ENCODE data around the gene OMG.

Gene OMG

DNA sequence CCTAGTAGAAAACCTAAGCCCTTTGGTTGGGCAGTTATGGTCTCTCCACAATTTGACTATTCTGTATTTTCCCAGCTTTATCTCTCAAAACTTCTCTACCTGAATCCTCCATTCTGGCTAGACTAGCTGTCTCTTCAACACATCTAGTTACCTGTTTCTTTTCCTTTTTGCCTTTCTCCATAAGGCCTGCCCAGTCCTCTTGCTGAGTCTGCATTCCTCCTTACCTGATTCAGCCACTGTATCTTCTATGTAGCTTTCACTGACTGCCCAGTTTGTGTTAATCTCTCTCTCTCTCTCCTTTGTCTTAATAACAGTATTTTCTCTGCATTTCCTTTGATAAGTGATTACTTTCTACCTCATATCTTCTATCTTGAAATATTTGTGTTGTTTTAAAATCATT, 26.5 kb upstream of the OMG start:
- H3K4me3 ChIP-seq (ENCODE audit: low read length): no peak overlapping the region
- TF ChIP-seq, protein P1, sequence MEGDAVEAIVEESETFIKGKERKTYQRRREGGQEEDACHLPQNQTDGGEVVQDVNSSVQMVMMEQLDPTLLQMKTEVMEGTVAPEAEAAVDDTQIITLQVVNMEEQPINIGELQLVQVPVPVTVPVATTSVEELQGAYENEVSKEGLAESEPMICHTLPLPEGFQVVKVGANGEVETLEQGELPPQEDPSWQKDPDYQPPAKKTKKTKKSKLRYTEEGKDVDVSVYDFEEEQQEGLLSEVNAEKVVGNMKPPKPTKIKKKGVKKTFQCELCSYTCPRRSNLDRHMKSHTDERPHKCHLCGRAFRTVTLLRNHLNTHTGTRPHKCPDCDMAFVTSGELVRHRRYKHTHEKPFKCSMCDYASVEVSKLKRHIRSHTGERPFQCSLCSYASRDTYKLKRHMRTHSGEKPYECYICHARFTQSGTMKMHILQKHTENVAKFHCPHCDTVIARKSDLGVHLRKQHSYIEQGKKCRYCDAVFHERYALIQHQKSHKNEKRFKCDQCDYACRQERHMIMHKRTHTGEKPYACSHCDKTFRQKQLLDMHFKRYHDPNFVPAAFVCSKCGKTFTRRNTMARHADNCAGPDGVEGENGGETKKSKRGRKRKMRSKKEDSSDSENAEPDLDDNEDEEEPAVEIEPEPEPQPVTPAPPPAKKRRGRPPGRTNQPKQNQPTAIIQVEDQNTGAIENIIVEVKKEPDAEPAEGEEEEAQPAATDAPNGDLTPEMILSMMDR (conservative IDR thresholded peaks at IDR 0.05; ENCODE audit: low read length): no peak
- no peak for DNase-seq (ENCODE audit: low read depth)

DNA sequence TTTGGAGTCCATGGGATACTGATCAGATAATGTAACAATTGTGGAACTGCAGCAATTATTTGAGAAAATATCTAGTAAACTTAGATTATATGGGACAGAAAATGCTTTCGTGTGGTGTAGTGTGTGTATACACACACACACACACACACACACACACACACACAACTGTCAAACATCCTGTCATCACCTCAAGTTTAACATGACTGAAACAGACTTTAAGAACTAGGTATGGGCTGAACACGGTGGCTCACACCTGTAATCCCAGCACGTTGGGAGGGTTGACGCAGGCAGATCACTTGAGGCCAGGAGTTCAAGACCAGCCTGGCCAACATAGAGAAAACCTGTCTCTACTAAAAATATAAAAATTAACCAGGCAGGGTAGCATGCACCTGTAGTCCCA, 24.9 kb upstream of the OMG start:
- TF ChIP-seq, protein P1 (conservative IDR thresholded peaks at IDR 0.05; ENCODE audit: low read length): no peak
- no peak overlapping the region for H3K4me3 ChIP-seq (ENCODE audit: low read length)
- DNase-seq (ENCODE audit: low read depth): no peak

DNA sequence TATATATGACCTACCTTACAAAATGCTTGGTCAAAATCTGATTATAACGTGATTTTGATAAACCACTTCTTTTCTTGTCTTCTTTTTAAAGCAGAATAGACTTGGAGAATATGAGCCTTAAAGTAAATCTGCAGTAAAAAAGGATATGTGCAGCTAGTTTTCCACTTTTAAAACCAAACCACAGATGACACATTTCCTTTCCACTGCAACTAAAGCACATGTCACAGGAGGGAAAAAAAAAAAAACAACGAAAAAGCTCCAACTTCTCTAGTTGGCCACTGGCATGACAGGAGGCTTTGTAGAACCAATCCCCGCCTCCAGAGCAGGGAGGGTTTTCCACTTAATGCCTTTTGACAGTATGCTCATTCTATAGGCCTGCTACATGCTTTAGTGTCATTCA, 24.4 kb upstream of the OMG start, which contains the start of gene EVI2A:
Gene EVI2A (minus strand): TSS at position 142 of the 400 bp plus-strand sequence. CDS start 2,609 bp downstream, outside the sequence.
- DNase-seq (ENCODE audit: low read depth): peak; percentile 70
- no peak within 1 kb of the TSS for H3K4me3 ChIP-seq (ENCODE audit: low read length)
- TF ChIP-seq, protein P1 (conservative IDR thresholded peaks at IDR 0.05; ENCODE audit: low read length): no peak

DNA sequence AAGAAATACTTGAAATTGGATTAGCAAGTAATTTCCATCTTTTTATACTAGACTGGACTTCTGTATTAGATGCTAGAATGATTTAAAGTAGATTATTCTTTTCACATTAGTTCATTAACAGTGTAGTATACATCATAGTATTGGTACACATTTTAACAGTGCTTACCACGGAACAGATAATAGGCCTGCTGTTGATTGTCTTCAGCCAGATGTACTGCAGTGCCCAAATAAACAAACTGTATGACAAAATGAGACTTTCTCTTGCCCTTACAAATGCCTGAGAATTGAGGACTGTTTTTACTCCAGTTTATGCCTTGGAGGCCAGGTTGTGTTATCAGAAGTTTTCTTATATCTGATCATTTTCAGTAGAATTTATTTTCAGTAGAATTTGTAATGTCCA, 23.8 kb upstream of the OMG start:
- no peak overlapping the region for H3K4me3 ChIP-seq (ENCODE audit: low read length)
- DNase-seq (ENCODE audit: low read depth): peak; percentile 13

DNA sequence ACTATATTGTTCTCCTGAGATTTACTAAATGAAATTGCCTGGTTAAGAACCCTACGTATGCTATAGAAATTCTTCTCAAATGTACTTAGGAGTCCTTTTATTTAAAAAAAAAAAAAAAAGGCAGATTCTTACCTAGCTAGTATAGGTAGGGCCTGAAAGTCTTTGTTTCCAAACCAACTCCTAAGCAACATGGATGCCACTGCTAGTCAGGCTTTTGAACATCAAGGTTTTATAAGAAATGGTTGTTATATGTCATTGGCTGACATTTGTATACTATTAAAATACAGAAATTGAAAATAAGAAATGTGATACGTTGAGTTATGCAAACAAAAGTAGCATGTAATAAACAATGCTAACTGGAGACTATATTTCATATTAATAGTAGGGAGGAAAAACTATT, 23.2 kb upstream of the OMG start:
- TF ChIP-seq, protein P1 (conservative IDR thresholded peaks at IDR 0.05; ENCODE audit: low read length): no peak
- no peak for DNase-seq (ENCODE audit: low read depth)
- no peak overlapping the region for H3K4me3 ChIP-seq (ENCODE audit: low read length)

More for the DNA sequence above, 23.8 kb upstream of the OMG start:
- TF ChIP-seq, protein P1 (conservative IDR thresholded peaks at IDR 0.05; ENCODE audit: low read length): no peak

DNA sequence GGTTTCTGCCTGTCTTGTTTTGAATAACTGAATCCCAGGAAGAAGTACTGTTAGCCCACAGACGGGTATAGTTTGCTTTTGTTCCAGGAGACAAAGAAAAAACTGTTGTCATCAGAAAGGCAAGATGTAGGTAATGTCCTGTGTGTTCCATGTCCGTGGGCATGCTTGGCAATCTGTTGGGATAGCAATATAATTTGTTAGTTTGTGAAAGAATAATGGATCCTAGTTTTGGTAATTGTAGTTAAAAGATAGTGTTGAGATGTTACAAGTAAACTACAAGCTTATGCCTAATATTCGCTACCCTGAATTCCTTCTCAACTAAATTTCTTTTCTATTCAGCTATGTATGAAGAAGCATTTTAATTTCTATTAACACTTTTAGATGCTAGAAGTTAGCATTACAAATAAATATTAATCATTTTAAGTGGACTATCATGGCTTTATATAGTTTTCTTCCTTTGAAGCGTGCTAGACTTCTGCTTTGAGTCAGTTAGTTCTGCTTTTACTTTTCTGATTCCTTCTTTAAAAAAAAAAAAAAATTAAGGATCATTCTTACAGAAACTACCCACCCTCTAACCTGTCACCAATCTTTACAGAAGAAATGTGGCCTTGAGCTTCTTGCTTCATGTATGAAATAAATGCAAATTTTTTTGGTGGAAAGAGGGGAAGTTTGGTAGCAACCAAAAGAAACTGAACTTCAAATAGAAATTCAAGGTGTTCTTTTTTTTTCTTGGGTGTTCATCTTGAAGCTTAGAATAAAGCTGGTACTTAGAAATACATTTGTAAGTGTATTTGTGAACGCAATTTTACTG, 22.0 kb upstream of the OMG start:
- DNase-seq (ENCODE audit: low read depth): no peak
- TF ChIP-seq, protein P1 (conservative IDR thresholded peaks at IDR 0.05; ENCODE audit: low read length): no peak
- no peak overlapping the region for H3K4me3 ChIP-seq (ENCODE audit: low read length)

DNA sequence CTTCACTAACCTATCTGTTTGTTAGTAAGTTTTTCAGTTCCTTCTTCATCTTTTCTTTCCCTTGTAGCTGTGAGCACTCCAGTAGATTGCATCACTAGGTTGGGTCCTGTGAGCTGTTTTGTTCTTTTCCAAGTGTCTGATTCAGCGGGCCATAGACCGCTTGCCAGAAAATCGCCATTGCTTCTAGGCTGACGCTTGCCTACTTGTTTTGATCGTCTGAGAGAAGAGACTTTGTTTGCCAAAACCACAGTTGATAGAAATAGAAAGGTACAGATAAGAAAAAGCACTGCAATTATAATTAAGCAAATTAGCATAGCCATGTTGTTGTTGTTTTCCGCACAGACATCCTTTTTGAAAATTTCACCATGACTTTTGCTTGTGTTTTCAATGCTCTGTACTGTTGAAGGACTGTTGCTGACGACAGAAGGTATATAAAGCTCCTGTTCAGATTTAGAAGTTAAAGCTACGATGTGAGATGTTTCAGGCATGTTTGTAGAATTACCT, 21.3 kb upstream of the OMG start:
- peak; percentile 63 for DNase-seq (ENCODE audit: low read depth)
- TF ChIP-seq, protein P1 (conservative IDR thresholded peaks at IDR 0.05; ENCODE audit: low read length): no peak
- H3K4me3 ChIP-seq (ENCODE audit: low read length): no peak overlapping the region

Data from AG10803 (cell line).